HG02885 (cell line): ENCODE results near the gene NR2C2AP.
A peak's percentile ranks its signal among the peaks of the same experiment; 100 is the strongest.

ENCODE experiments used
- ATAC-seq: cut with Tn5 transposase; IDR thresholded peaks from one replicate; pipeline ENCODE4 v1.9.1; 2021; ENCODE audit warnings: mild to moderate bottlenecking; ENCODE audit not compliant: unreplicated experiment, poor library complexity

The NR2C2AP gene

GRCh38 chr19:19217099-19217498 is 13.9 kb upstream of the NR2C2AP start:
- no peak for ATAC-seq

GRCh38 chr19:19215792-19216191 is 12.6 kb upstream of the NR2C2AP start:
- no peak for ATAC-seq

DNA sequence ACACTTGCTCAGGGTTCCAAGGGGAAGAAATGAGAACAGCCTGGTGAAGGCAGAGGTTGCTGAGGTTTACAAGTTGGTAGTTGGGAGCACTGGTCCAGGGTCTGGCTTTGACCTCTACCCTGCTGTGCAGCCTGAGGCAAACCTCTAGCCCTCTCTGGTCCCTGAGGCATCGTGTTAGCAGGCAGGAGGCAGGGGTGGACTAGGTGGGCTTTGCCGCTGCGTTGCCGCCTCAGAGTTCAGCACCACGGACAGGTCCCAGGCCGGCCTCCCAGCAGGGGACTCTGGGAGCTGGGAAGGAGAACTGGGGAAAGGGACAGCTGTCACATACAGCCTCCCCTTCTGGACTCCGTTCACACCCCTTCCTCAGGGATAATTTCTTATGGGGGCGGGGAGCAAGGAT is 11.7 kb upstream of the NR2C2AP start:
- ATAC-seq, result no peak

- no peak for ATAC-seq
These were observed 10.9 kb upstream of the NR2C2AP start for GRCh38 chr19:19214159-19214490.

DNA sequence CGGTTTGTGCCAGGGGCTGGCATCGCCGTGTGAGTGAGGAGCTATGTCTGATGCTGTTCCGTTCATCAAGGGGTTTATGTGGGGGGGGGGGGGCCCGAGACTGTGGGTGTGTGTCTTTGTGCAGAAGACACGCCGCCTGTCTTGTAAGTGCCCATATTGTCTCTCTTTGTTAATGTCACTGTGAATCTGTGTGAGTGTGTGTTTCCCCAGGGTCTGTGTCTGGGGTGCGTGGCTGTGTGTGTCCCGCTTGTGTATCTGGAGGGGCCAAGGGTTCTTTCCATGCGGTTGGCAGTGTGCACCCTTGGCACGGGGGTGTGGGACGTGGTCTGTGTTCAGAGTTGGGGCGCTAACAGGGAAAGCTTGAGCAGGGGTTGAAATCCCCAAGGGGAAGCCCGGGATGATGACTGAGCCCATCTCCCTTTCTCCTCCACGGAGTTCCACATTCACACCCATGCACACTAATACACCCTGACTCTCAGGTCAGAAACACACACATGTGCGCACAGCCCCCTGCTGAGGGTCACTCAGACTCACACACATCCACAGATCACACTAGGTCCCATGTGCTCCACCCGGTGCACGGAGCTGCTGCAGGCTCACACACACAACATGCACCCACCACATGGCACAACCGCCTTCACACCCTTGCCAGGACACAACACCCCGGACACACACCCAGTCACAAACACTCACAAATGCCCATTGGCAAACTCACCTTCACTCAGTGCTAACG is 10.4 kb upstream of the NR2C2AP start:
- no peak for ATAC-seq

- no peak for ATAC-seq
These were observed 9.7 kb upstream of the NR2C2AP start for GRCh38 chr19:19212916-19213315.

DNA sequence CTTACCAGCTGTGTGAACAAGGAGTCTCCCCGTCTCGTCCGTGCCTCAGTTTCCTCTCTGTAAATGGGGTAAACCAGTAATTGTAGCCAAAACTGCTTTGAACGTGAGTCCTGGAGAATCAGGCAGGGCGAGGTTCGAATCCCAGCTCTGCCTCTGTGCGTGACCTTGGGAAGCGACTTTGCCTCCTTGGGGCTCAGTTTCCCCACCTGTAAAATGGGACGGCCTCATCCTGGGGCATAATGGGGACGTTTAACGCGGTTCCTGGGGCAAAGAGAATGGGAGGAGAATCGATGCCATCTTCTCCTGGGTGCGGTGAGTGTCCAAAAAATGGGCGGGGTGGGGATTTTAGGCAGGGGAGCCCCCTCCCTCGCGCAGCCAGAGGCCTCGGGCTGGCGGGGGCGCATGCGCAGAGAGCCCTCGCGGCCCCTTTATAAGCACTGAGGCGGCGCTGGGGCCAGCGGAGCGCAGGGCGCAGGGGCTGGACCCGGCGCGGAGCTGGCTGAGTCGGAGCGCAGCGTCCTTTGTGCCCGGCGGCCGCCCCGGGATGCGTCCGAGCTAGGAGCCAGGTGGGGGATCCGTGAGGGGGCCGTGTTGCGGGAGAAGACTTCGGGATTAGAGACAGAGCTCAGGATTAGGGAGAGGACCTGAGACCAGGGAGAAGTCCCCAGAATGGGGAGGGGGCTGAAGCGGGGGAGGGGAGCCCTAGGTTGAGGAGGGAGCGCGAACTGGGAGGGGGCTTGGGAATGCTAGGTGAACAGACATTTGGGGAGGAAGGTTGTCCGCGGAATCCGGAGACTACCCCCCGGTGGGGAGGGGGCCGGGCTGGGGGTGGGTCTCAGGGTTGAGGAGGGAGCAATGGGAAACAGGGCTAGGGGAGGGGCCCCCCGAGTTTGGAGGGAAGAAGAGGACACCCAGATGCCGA is 8.5 kb upstream of the NR2C2AP start, which contains the start of gene NCAN:
Gene NCAN (plus strand): TSS at position 460 of the 922 bp plus-strand sequence. CDS start 4,996 bp downstream, outside the sequence.
- ATAC-seq, result no peak

DNA sequence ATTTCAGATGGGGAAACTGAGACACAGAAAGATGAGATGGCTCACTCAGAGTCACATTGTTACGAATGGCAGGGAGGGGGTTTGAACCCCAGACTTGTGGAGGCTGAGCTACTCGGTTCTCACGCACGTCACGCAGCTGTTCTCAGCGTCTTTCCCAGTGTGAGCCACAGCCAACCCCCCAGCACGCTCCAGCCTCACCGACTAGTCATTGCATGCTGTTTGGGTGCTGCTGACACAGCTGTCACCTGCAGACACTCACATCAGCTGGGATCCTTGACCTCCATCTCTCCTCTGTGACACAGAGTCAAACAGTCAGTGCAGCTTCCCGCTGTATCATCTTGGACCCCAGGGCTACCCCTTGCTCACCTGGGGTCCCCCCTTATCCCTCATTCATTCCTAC is 6.2 kb upstream of the NR2C2AP start:
- ATAC-seq, result no peak

DNA sequence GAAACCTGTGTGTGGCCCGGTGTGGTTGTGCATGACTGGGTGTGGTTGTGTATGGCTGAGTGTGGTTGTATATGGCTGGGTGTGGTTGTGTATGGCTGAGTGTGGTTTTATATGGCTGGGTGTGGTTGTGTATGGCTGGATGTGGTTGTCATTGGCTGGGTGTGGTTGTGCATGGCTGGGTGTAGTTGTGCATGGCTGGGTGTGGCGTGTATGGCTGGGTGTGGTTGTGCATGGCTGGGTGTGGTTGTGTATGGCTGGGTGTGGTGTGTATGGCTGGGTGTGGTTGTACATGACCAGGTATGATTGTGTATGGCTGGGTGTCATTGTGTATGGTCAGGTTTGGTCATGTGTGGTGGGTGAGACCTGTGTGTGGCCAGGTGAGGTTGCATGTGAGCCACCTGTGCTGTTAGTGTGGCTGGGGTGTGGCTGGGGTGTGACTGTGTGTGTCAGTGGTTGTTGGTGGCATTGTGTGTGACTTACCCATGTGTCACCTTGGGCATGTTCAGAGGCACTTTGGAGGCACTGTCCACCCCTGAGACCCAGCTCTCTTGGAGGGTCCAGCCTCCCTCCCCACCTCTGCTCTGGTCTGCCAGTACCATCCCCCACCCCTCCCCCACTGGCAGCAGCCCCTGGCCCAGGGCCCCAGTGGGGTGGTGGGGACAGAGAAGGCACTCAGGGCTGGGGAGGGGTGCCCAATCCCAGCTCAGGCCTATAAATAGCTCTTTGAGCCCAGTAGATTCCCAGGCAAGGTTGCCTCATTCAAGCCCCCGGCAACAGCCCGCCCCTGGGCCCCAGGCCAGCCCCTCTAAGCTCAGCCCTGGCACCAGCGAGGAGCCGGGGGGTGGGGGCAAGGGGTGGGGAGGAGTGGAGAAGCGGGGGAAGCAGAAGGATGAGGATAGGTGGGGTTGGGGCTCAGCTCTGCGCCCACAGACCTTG is 4.7 kb upstream of the NR2C2AP start:
- no peak for ATAC-seq

DNA sequence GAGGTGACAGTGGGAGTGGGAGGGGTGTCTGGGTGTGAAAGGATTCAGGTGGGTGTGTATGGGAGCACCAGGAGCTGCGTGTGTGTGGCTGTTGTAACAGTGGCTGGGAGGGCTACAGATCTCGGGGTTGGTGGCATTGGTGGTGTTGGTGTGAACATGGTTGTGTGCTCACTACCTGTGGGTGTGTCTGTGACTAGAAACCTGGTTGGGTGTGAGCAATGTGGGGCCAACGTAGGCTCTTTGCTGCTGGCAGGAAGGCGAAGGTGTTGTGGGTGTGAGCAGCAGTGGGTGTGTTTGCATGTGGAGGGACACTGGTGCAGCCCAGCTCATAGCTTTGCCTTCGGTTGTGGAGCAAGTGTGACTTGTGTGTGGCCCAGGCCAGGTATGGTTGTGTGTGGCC is 3.7 kb upstream of the NR2C2AP start:
- no peak for ATAC-seq

DNA sequence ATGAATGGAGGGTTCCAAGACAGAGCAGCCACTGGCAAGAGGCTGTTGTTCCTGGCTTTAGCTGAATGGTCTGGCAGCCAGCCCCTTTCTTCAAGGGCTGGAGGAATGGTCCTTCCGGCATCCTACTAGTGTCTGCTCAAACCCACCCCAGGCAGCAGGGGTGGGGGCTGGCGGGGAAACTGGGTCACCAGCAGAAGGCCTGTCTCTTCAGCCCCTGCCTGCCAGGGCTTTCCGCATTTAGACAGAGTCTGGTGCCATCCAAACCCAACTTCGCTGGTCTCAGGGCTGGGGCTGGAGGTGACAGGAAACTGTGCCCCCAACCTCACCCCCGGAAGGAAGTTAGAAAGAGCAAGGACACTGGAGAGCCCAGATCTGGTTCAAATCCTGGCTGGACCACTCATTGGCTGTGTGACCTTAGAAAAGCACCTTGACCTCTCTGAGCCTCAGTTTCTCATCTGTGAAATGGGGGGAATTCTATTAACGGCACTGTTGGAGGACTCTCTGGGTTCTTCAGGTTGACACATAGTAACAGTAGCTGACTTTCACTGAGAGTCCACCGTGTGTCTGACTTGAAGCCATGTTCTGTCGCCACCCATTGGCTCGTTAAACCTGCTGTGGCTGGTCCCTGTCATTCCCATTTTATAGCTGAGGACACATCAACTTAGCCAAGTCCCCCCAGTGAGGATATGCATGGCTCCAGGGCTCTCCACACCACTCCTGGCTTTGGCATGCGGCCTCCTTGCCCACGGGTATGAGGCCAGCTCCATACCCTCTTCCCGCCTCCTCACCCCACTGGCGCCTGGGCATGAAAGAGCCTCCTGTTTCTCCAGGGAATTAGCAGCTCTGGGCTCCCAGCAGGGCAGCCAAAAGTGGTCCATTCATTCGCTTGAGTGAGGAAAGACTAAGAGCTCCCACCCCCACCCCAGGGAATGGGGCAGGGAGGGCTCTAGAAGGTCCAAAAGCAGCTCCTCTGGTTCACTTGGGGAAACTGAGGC is 2.5 kb upstream of the NR2C2AP start:
- no peak for ATAC-seq

- no peak for ATAC-seq
These were observed 967 bp upstream of the NR2C2AP start for GRCh38 chr19:19204181-19204580.

- no peak for ATAC-seq
These were observed 555 bp downstream of the NR2C2AP start for GRCh38 chr19:19202707-19203011.

- no peak for ATAC-seq
These were observed 1.2 kb downstream of the NR2C2AP start for GRCh38 chr19:19201697-19202630.

GRCh38 chr19:19193926-19194325 is 9.3 kb downstream of the NR2C2AP start:
- ATAC-seq, result no peak

DNA sequence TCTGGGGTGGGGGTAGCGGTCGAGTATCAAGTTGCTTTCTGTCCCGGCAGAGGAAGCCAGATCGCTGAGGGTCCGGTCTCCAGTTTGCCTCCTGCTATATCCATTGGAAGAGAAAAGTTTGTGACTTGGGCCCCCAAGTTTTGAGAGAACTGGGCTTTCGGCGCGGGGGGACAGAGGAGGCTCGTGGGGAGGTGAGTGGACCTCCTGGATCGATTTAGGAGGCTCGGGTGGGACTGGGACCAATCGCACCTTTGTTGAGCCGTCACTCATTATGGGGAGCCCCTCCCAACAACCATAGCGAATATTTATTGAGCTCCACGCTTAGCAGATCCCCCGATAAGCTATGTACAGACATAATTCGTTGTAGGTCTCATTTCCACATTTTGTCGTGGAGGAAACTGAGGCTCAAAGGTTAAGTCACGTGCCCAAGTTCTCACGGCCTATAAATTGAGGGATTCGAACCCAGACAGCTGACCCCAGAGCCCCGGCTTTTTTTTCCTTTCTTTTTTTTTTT is 10.2 kb downstream of the NR2C2AP start:
- no peak for ATAC-seq

- ATAC-seq, result peak; percentile 85
These were observed 10.9 kb downstream of the NR2C2AP start, which contains the start of the genes BORCS8 and RFXANK for GRCh38 chr19:19192078-19192882. Gene BORCS8 (minus strand): TSS chr19:19192152. CDS start chr19:19192117, 35 bp downstream. Gene RFXANK (plus strand): TSS chr19:19192258. CDS start chr19:19193947, 1,689 bp downstream.
